Lower lobe of right lung (tissue), 2 donors: ENCODE results near the gene CEP250. TPM values are rescaled to one million over a fixed set of nuclear protein-coding genes. Genes with fewer than 3 reads are reported as not detected.

Source experiments
- ATAC-seq, 2 donors: fragments of 200-7000 bp; cut with Tn5 transposase; one replicate each; pipeline ENCODE4 v1.9.1; 2020 to 2022; ENCODE audit warnings: mild to moderate bottlenecking in 2 of 2, moderate library complexity in 2 of 2
- DNase-seq: peaks from one replicate; pipeline ENCODE4 v3.0.0-alpha.2; 2020
- H3K27ac ChIP-seq: fragments of 200-600 bp; one replicate; pipeline ENCODE4 v1.8.0; 2022
- H3K27me3 ChIP-seq: fragments of 200-600 bp; one replicate; pipeline ENCODE4 v1.8.0; 2022; ENCODE audit warnings: low read depth
- H3K36me3 ChIP-seq: fragments of 200-600 bp; one replicate; pipeline ENCODE4 v1.8.0; 2022; ENCODE audit warnings: mild to moderate bottlenecking
- H3K4me1 ChIP-seq: fragments of 200-600 bp; one replicate; pipeline ENCODE4 v1.8.0; 2022
- H3K4me3 ChIP-seq: fragments of 200-600 bp; one replicate; pipeline ENCODE4 v1.8.0; 2022; ENCODE audit warnings: mild to moderate bottlenecking
- H3K9me3 ChIP-seq: fragments of 200-600 bp; one replicate; pipeline ENCODE4 v1.8.0; 2022
- intact Hi-C: fragments of 100-400 bp; cut with DNase I; formaldehyde crosslinking; loops from one replicate; pipeline ENCODE4 v1.11.0; 2022
- total RNA-seq: library from RNA; stranded (reverse); fragmentation: NEBNext Ultra II Directional; extraction: Animal tissue kit (Norgen Biotek cat#: 25700); gene quantifications from one replicate; pipeline ENCODE4 v1.2.1, GENCODE V29; 2021
- TF ChIP-seq, protein P1 (sequence below): fragments of 200-600 bp; IDR thresholded peaks from one replicate; pipeline ENCODE4 v1.8.0; 2022; ENCODE audit warnings: antibody characterized with exemption, mild to moderate bottlenecking
- donor health status: DM: no; HTN: yes; CAD: no; lungs with severe emphysema.

Gene CEP250
- total RNA-seq, 1 donor from 2014 or later, result 30.7 TPM

- intact Hi-C loops, result no loop called here
- TF ChIP-seq, protein P1, sequence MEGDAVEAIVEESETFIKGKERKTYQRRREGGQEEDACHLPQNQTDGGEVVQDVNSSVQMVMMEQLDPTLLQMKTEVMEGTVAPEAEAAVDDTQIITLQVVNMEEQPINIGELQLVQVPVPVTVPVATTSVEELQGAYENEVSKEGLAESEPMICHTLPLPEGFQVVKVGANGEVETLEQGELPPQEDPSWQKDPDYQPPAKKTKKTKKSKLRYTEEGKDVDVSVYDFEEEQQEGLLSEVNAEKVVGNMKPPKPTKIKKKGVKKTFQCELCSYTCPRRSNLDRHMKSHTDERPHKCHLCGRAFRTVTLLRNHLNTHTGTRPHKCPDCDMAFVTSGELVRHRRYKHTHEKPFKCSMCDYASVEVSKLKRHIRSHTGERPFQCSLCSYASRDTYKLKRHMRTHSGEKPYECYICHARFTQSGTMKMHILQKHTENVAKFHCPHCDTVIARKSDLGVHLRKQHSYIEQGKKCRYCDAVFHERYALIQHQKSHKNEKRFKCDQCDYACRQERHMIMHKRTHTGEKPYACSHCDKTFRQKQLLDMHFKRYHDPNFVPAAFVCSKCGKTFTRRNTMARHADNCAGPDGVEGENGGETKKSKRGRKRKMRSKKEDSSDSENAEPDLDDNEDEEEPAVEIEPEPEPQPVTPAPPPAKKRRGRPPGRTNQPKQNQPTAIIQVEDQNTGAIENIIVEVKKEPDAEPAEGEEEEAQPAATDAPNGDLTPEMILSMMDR, result no peak
- Histone ChIP-seq H3K4me1 (no peaks in the 10 kb centered on the region), H3K36me3 (no peaks in the 10 kb centered on the region), H3K27me3 (no peaks in the 10 kb centered on the region), H3K9me3 (no peaks in the 10 kb centered on the region), H3K27ac (no peak overlapping the region), H3K4me3 (no peak overlapping the region)
- ATAC-seq, result no peak
- no peak for DNase-seq
Measured at GRCh38 chr20:35421322-35421721, 34.1 kb upstream of the CEP250 start.

- intact Hi-C loops, result no loop called here
- no peaks in the 10 kb centered on the region for H3K36me3 ChIP-seq
- TF ChIP-seq, protein P1, result no peak
- no peaks in the 10 kb centered on the region for H3K9me3 ChIP-seq
- ATAC-seq, result no peak
- DNase-seq, result no peak
- H3K4me3 ChIP-seq, result no peak overlapping the region
- no peaks in the 10 kb centered on the region for H3K4me1 ChIP-seq
- H3K27ac ChIP-seq, result no peak overlapping the region
- H3K27me3 ChIP-seq, result no peaks in the 10 kb centered on the region
Measured at GRCh38 chr20:35431621-35432429, 23.6 kb upstream of the CEP250 start.

- no peak for DNase-seq
- Histone ChIP-seq H3K27me3 (no peaks in the 10 kb centered on the region), H3K27ac (no peak overlapping the region), H3K9me3 (no peaks in the 10 kb centered on the region), H3K4me3 (no peak overlapping the region), H3K4me1 (no peaks in the 10 kb centered on the region), H3K36me3 (no peaks in the 10 kb centered on the region)
- TF ChIP-seq, protein P1, result no peak
- intact Hi-C loops, result no loop called here
- no peak for ATAC-seq
Measured at GRCh38 chr20:35432430-35432735, 23.0 kb upstream of the CEP250 start.

DNA sequence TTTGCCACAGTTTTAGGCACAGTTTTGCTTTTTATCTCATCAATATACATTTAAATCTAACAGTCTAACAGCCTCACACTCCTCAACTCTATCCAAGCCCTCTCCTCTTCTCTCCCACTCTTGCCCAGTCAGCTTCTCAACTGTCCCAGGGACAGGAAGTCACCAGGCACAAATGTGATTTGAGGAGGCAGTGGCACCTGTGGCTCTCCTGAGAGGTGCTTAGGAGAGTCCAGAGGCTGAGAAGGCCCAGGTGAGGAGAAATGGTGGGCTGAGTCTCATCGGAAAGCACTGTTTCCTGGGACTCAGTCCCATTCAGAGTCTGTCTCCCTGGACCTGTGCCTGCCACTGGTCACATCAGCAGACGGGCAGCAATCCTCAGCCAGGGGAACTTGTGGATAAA, 22.1 kb upstream of the CEP250 start:
- TF ChIP-seq, protein P1, result no peak
- intact Hi-C loops, result no loop called here
- Histone ChIP-seq H3K9me3 (no peaks in the 10 kb centered on the region), H3K4me3 (no peak overlapping the region), H3K36me3 (no peaks in the 10 kb centered on the region), H3K27me3 (no peaks in the 10 kb centered on the region), H3K4me1 (peaks cover 1% of the 10 kb centered on the region), H3K27ac (no peak overlapping the region)
- DNase-seq (no peak), ATAC-seq (no peak)

GRCh38 chr20:35434085-35435005, 21.1 kb upstream of the CEP250 start:
- peaks cover 3% of the 10 kb centered on the region for H3K4me1 ChIP-seq
- H3K4me3 ChIP-seq, result no peak overlapping the region
- TF ChIP-seq, protein P1, result no peak
- intact Hi-C loops, result no loop called here
- peak; percentile 52 for DNase-seq
- H3K27ac ChIP-seq, result no peak overlapping the region
- no peaks in the 10 kb centered on the region for H3K27me3 ChIP-seq
- H3K36me3 ChIP-seq, result no peaks in the 10 kb centered on the region
- H3K9me3 ChIP-seq, result no peaks in the 10 kb centered on the region
- ATAC-seq, result peak in 1 of 2 donors; percentile 33
